HG03354 (cell line): Measurements from ENCODE around the gene TRAK2.
"Not testable (repeated sequence)": the region's sequence is repeated elsewhere in the genome, so short reads cannot be mapped to it uniquely, and the experiment has no call there.

Source experiments
- ATAC-seq: cut with Tn5 transposase; IDR thresholded peaks from one replicate; pipeline ENCODE4 v1.9.1; 2021; ENCODE audit warnings: mild to moderate bottlenecking; ENCODE audit not compliant: unreplicated experiment, poor library complexity, severe bottlenecking

The TRAK2 gene, protein sequence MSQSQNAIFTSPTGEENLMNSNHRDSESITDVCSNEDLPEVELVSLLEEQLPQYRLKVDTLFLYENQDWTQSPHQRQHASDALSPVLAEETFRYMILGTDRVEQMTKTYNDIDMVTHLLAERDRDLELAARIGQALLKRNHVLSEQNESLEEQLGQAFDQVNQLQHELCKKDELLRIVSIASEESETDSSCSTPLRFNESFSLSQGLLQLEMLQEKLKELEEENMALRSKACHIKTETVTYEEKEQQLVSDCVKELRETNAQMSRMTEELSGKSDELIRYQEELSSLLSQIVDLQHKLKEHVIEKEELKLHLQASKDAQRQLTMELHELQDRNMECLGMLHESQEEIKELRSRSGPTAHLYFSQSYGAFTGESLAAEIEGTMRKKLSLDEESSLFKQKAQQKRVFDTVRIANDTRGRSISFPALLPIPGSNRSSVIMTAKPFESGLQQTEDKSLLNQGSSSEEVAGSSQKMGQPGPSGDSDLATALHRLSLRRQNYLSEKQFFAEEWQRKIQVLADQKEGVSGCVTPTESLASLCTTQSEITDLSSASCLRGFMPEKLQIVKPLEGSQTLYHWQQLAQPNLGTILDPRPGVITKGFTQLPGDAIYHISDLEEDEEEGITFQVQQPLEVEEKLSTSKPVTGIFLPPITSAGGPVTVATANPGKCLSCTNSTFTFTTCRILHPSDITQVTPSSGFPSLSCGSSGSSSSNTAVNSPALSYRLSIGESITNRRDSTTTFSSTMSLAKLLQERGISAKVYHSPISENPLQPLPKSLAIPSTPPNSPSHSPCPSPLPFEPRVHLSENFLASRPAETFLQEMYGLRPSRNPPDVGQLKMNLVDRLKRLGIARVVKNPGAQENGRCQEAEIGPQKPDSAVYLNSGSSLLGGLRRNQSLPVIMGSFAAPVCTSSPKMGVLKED

DNA sequence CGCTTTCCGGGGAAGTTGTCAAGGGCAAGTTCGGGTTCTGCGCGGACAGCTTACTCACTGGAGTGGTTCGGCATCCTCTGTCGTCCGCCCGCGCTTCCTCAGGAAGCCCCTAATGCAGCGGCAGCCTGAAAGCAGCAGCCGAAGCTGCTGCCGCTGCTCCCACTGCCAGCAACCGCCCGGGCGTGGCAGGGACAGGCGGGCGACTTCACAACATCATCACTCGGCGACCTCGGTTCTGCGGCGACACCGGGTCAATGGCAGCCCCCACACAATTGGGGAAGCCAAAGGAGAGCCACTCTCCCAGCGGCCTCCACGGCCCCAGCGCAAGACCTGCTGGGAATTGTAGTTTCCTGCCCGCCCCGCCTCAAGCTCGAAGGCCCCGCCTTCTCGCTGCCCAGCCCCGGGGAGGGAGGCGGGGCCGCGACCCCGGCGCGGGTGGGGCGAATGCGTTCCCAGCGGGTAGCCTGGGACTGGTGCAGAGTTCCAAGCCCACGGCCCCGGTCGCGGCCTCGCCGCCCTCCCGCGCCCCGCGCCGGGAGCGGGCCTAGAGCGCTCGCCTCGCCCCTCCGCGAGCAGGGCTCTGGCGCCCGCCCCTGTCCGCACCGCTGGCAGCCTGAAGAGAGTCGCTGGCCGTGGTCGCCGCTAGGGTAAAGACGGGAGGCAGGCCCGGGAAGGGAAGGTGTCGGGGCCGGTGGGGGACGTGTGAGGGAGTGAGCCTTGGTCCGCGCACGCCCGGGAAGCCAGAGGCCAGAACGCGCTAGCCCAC is at the start of gene TRAK2, which contains the start of gene STRADB:
TSS of gene TRAK2 (minus strand) at position 167 of the 766 bp plus-strand sequence. CDS start 30,951 bp downstream, outside the sequence.
TSS of gene STRADB (plus strand) at position 449 of the 766 bp plus-strand sequence. CDS start 3,101 bp downstream, outside the sequence.
- ATAC-seq: peak; percentile 95

DNA sequence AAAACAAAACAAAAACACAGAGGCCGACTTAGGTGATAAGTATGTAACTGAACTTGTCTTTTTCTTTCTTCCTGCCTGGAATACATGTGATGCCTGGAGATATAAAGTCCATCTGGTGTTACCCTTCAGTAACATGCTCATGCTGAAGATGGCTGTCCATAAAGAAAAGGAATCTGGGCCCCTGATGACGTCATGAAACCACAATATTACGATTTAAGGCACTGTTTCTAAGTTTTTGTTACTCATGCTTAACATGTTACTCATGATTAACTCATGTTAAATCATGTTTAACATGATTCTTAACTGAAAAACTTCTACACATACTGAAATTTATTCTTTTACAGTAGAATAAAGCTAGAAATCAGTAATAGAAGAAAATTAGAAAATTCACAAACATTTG is 49.3 kb upstream of the TRAK2 start:
- no peak for ATAC-seq

DNA sequence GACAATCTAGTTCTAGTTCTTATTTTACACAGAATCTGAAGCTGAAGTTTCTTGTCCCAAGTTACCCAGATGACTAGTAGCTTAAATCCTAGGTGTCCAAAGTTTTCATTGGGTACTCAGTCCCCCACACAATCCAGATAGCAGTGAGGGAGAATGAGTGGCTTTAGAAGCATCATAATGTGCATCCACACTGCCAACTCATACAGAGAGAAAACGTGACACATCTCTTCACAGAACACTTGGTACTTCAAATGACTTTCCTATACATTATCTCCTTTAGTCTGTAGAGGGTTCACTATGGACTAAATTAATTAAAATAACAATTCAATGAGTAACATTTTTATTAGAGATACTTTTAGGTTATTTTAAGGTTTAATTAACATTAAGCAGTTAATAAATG is 45.5 kb upstream of the TRAK2 start:
- ATAC-seq: no peak

DNA sequence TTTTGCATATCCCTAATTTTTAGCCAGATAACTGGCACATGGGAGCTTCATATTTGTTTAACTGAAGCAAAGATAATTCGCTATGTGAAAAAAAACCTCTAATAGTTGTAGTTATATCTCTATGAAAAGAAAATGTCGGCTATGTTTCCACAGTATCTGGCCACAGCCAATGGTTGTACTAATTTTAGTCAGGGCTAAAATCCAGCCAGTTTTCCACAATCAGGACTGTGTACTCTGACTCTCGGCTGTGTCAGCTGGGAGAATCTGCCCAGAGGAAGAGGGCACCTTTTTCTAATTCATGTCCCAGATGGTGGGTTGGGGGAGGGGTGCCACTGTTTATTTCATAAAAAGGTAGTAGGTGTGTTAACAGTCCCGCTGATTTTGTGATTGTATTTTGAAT is 39.0 kb upstream of the TRAK2 start:
- no peak for ATAC-seq

DNA sequence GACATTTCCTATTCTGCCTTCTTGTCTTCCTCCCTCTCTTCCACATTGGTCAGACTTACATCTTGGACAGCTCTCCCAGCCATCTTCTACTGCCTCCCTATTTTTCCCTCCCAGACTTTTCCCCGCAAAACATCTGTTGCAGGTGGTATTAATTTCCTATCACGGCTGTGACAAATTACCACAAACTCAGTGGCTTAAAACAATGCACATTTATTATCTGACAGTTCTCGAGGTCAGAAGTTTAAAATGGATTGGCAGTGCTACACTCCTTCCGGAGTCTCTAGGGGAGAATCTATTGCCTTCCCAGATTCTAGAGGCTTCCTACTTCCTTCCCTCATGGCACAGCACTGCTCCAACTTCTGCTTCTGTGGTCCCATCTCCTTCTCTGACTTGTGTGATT is 33.5 kb upstream of the TRAK2 start:
- ATAC-seq: no peak

DNA sequence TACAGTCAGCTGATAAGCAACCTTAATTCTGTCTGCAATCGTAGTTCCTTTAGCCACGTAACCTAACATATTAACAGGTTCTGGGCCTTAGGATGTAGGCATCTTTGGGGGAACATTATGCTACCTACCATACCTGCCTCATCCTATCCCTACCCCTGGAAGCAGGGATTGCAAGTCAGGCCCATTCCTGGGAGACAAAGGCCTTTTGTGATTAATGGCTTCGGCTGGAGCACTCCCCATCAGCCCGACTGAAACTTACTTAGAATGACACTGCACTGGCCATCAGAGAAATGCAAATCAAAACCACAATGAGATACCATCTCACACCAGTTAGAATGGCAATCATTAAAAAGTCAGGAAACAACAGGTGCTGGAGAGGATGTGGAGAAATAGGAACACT is 32.5 kb upstream of the TRAK2 start:
- not testable (repeated sequence) for ATAC-seq

DNA sequence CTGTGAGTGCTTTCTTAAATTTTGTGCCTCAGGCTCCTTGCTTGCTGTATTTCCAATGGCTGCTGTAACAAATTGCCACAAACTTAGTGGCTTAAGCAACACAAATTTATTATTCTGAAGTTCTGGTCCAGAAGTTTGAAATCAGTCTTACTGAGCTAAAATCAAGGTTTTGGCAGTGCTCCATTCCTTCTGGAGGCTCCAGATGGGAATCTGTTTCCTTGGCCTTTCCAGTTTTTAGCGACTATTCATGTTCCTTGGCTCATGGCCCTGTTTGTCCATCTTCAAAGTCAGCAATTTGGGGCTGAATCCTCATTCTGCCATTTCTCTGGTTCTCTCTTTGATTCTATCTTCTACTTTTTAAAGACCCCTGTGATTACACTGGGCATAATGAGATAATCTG is 32.1 kb upstream of the TRAK2 start:
- ATAC-seq: no peak

DNA sequence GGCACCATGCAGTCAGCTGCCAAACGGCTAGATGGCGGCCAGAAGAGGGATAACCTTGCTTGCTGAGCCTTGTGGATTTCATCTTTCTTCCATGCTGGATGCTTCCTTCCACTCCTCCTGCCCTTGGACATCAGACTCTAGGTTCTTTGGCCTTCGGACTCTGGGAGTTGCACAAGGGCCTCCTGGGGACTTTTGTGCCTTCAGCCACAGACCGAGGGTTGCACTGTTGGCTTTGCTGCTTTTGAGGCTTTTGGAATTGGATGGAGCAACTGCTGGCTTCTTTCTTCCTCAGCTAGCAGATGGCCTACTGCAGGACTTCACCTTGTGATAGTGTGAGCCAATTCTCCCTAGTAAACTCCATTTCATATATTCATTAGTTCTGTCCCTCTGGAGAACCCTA is 31.3 kb upstream of the TRAK2 start:
- no peak for ATAC-seq

DNA sequence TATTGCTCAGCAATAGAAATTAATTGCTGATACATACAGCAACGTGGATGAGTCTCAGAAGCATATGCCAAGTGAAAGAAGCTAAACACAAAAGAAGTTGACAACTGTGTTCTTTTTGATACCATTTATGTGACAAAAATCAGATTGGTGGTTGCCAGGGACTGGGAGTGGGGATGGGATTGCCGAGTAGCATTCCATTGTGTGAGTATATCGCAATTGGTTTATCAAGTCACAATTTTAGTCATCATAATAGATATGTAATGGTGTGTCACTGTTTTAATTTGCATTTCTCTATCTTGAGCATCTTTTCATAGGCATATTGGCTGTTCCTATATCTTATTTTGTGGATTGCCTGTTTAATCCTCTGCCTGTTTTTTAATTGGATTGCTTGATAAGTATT is 21.2 kb upstream of the TRAK2 start:
- ATAC-seq: no peak

DNA sequence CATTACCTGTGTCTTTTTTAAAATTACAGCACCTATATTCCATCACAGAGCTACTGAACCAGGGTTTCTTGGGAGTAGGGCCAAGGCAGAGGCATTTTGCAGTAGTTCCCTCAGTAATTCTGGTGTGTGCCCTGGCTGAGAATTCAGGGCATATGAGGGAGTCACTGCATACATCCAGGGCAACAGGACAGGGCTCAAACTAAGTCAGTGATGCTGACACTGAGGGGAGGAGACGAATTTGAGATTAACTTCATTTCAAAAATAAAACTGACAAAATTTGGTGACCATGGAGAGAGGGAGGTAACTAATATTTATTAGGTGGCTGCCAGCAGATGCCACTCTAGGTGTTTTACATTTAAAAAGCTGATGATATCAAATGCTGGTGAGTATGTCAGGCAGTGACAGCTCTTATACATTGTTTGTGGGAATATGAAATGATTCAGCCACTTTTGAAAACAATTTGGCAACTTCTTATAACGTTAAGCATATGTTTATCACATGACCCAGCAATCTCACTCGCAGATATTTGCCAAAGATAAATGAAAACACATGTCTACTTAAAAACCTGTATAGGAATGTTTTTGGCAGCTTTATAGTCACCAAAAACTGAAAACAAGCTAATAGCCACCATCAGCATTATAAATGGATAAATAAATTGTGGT is 20.6 kb upstream of the TRAK2 start:
- no peak for ATAC-seq

DNA sequence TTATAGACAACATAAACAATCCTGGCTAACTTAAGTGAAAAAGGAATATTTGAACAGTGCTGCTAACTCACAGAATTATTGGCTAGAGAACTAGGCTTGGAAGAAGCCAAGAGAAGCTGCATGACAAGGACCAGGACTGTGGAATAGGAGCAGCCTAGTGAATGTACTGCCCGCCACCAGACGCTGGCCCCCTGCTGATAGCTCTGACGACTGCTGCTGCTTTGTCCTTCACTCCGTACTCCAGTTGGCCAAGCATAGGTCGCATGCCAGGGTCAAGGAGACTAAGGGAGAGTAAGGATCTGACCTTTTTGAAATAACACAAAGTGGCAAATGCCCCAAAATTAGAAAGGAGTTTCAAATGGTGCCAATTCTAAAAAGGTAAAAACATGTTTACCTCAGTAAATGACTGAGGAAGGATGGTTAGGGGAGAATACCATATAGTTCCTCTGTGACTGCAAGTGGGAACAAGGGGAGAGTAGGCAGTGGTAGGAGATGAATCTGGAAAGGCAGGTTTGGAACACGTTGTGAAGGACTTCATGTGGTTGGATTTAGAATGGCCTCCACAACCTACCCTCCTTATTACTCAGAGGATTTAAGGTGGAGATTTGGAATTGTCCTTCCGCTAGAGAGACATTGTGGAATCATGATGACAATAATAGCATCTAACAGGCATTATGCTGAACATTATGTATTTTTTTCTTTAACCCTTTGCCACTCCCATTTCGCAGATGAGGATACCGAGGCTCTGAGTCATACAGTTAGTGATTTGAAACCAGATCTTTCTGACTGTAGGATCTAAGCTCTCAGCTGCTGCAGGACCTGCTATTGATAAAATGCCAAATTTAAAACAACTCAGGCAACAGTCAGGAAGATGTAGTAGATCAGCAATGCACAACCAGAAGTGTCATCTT is 19.8 kb upstream of the TRAK2 start:
- ATAC-seq: no peak

DNA sequence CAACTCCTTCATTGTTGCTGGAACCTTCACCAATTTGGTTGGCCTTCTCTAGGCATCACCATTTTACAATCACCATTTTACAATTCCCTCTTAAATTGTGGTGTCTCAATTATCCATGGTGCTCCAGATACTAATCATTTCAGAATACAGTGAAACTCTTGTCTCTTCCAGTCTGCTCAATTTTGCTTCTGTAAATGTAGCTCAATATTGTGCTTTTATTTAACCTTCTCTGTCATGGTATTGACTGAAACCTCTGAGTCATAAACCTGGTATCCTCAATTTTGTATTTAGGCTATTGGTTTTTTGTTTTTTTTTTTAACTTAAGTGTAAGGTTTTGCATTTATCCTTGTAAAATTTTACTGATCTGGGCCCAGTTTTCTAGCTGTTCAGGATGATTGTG is 16.4 kb upstream of the TRAK2 start:
- no peak for ATAC-seq

DNA sequence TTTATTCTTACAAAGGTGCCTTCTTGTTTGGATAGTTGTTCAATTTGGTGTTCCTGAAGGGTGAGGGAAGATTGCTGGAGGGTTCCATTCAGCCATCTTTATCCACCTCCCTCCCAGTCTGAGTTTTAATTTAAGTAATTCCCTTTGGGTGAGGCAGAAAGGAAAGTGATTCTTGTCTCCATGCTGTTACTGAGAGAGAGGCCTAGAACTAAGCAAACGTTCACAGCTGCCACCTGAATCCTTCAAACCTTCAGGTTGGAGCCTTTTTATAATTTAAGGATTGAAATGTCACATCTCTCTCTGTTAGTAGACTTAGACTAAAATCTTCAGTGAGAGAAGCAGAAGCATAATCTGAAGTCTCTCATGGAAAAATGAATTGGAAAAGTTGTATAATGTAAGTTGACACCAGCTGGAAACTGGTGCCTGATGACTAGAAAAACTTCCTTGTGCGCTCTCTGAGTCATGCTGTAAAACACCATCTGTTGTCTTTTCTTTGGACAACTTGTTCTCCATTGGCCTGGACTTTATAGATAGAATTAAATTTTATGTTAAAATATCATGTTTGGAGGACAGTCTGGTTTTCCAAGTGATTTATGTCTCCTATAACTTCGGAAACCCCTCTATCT is 14.9 kb upstream of the TRAK2 start:
- ATAC-seq: no peak

DNA sequence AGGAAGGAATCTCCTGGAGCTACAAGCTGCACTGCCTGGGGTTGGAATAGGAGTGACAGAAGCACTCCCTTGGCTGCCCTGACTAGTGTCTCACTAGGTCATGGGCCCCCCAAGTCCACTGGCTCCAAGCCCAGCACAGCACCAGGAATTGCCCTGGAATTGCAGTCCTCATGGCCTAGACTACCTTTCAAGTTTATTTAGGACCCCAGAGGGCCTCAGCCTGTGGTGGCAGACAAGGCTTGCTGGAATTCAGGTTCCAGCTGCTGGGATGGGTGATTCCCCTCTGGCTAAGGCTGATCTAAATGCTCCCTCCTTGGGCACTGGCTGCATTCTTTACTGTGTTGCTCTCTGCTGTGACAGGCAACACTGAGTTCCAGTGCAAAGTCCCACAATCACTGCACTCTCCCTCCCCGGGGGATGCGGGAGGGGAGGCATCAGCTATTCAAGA is 14.3 kb upstream of the TRAK2 start:
- ATAC-seq: no peak

DNA sequence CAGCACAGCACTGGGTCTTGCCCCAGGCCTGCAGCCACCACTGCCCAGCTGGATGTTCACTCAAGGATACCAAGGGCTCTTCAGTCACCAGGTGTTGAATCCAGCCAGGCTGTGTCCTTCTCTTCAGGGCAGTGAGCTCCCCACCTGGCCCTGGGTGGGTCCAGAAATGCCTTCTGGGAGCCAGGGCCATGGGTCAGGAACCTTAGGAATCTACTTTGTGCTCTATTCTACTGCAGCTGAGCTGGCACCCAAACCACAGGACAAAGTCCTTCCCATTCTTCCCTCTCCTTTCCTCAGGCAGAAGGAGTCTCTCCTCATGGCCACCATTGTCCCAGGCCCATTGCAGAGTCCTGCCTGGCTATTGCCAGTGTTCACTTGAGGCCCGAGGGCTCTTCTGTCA is 13.3 kb upstream of the TRAK2 start:
- ATAC-seq: no peak

DNA sequence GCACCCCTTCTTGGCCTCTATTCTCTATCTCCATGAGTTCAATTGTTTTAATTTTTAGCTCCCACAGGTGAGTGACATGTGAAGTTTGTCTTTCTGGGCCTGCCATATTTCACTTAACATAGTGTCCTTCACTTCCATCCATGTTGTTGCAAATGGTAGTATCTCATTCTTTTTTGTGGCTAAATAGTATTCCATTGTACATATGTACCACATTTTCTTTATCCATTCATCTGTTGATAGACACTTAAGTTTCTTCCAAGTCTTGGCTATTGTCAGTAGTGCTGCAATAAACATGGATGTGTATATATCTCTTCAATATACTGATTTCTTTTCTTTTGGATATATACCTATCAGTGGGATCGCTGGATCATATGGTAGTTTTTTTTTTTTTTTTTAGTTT is 9.3 kb upstream of the TRAK2 start:
- ATAC-seq: no peak

DNA sequence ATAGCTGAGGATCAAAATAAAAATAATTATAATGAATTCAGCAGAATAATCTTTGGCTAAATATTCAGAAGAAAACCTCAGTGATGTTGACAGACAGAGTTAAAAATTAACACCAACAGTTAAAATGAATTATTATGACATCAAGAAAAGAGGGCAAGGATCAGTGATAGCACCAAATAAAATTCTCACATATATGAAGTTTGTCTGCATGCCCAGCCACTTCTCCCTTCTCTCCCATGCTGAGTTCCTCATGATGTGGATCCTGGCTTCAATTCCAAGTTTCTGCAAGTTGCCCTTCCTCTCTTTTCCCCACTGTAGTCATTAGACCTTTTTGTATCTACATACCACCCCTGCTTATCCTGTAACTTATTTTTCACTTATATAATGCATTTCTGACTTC is 7.1 kb upstream of the TRAK2 start:
- no peak for ATAC-seq
